WTC11 (cell line): ENCODE measurements around the gene TMEM30A.

Experiments
- CBFB ChIP-seq: sonication (generic); formaldehyde crosslinking; IDR thresholded peaks from 2 replicates; pipeline ENCODE4 v1.8.1; 2022; ENCODE audit warnings: mild to moderate bottlenecking, low read depth, missing genetic modification reagents
- CREB1 ChIP-seq: sonication (generic); formaldehyde crosslinking; IDR thresholded peaks from 2 replicates; pipeline ENCODE4 v1.8.0; 2023; ENCODE audit warnings: mild to moderate bottlenecking, missing genetic modification reagents
- ZBTB21 ChIP-seq: sonication (generic); formaldehyde crosslinking; IDR thresholded peaks from 2 replicates; pipeline ENCODE4 v1.8.1; 2023; ENCODE audit warnings: mild to moderate bottlenecking, missing genetic modification reagents, borderline replicate concordance
- ZNF263 ChIP-seq: sonication (generic); formaldehyde crosslinking; IDR thresholded peaks from 2 replicates; pipeline ENCODE4 v1.8.1; 2022; ENCODE audit warnings: low read depth, mild to moderate bottlenecking, moderate library complexity, missing genetic modification reagents
- TF ChIP-seq, protein P1 (sequence below): fragments of 200-600 bp; IDR thresholded peaks from 2 replicates; pipeline ENCODE4 v1.8.0; 2022; ENCODE audit warnings: antibody characterized with exemption

- TF ChIP-seq, protein P1, sequence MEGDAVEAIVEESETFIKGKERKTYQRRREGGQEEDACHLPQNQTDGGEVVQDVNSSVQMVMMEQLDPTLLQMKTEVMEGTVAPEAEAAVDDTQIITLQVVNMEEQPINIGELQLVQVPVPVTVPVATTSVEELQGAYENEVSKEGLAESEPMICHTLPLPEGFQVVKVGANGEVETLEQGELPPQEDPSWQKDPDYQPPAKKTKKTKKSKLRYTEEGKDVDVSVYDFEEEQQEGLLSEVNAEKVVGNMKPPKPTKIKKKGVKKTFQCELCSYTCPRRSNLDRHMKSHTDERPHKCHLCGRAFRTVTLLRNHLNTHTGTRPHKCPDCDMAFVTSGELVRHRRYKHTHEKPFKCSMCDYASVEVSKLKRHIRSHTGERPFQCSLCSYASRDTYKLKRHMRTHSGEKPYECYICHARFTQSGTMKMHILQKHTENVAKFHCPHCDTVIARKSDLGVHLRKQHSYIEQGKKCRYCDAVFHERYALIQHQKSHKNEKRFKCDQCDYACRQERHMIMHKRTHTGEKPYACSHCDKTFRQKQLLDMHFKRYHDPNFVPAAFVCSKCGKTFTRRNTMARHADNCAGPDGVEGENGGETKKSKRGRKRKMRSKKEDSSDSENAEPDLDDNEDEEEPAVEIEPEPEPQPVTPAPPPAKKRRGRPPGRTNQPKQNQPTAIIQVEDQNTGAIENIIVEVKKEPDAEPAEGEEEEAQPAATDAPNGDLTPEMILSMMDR = no peak
- TF ChIP-seq ZNF263 (no peak), CREB1 (CRISPR knock-in tag) (no peak), ZBTB21 (CRISPR knock-in tag) (no peak), CBFB (CRISPR knock-in tag) (no peak)
These were observed 4.3 kb downstream of the TMEM30A start for GRCh38 chr6:75280131-75280855.
